ENCODE data around the gene KHSRP. TPM values are rescaled to one million over a fixed set of nuclear protein-coding genes. Genes with fewer than 3 reads are reported as not detected.

The KHSRP gene
- total and polyA plus RNA-seq, 2 of the 4 experiments (the other 2 are of a cell fraction), result 31.9 to 93.7 TPM

GRCh38 chr19:6440905-6441304, 16.3 kb upstream of the KHSRP start:
- DNase-seq (no peak), ATAC-seq (ENCODE audit: low read depth) (no peak)
- H4K5ac ChIP-seq (ENCODE audit: low read depth, low read length), result no peak overlapping the region
- dilution Hi-C loops (cut with HindIII; ENCODE audit: low sequenced_read_pairs, unreplicated experiment) (no loop called here), intact Hi-C loops (cut with micrococcal nuclease) (no loop called here), in situ Hi-C loops (cut with MboI; ENCODE audit: low sequenced_read_pairs) (no loop called here)
- no peak overlapping the region for H3K4ac ChIP-seq (ENCODE audit: low read depth, low read length)
- no peak overlapping the region for H3K23ac ChIP-seq (ENCODE audit: low read depth, low read length)
- CTCF ChIA-PET, result no interaction called here
- H3K18ac ChIP-seq (ENCODE audit: low read depth, low read length), result no peak overlapping the region
- H3K9me1 ChIP-seq (ENCODE audit: insufficient read depth, low read length), result no peaks in the 10 kb centered on the region
- BruUV-seq (replicated peaks), result no TSS peak
- no peak overlapping the region for H2AK9ac ChIP-seq (replicated peaks; ENCODE audit: low read depth, low read length, poor library complexity)
- no peaks in the 10 kb centered on the region for H3K4me1 ChIP-seq (ENCODE audit: control insufficient read depth, insufficient read depth, low read length)
- TF ChIP-seq POLR2A (IDR thresholded peaks at IDR 0.05; ENCODE audit: low read depth, low read length), result no peak
- TF ChIP-seq CTCF (conservative IDR thresholded peaks at IDR 0.05; ENCODE audit: low read depth, low read length), result no peak
- TF ChIP-seq RCOR1 (IDR thresholded peaks at IDR 0.05; ENCODE audit: insufficient replicate concordance, low read length), result no peak
- TF ChIP-seq FOS (IDR thresholded peaks at IDR 0.05; ENCODE audit: low read depth, low read length), result no peak
- no peak for TF ChIP-seq MAZ (IDR thresholded peaks at IDR 0.05; ENCODE audit: borderline replicate concordance, low read depth, low read length)
- TF ChIP-seq SMC3 (IDR thresholded peaks at IDR 0.05; ENCODE audit: low read depth, low read length), result no peak
- no peak for TF ChIP-seq BHLHE40 (IDR thresholded peaks at IDR 0.05; ENCODE audit: low read depth, low read length)
- no peak for TF ChIP-seq USF2 (IDR thresholded peaks at IDR 0.05; ENCODE audit: low read depth, low read length)
- no peak for TF ChIP-seq MXI1 (IDR thresholded peaks at IDR 0.05; ENCODE audit: borderline replicate concordance, low read depth, low read length)
- no peak for TF ChIP-seq RAD21 (IDR thresholded peaks at IDR 0.05; ENCODE audit: low read length)
- no peak for TF ChIP-seq CEBPB (IDR thresholded peaks at IDR 0.05; ENCODE audit: low read depth, low read length)
- no peak for TF ChIP-seq RFX5 (IDR thresholded peaks at IDR 0.05; ENCODE audit: low read depth, low read length)
- TF ChIP-seq MAFK (IDR thresholded peaks at IDR 0.05; ENCODE audit: low read depth, low read length), result no peak
- TF ChIP-seq NFE2L2 (IDR thresholded peaks at IDR 0.05; ENCODE audit: low read depth, low read length), result no peak
- no peak for TF ChIP-seq CHD1 (IDR thresholded peaks at IDR 0.05; ENCODE audit: low read depth, low read length)
- no peak for TF ChIP-seq ELK1 (IDR thresholded peaks at IDR 0.05; ENCODE audit: borderline replicate concordance, low read depth, low read length)
- 83% methylated on average over 1 of the region's 3 CpGs; no CpG with 5 or more reads in 1 of the 2 experiments for WGBS, 2 experiments (ENCODE audit: extremely low coverage in 2 of 2, insufficient read length in 1 of 2)
- H3K56ac ChIP-seq (ENCODE audit: extremely low read depth, insufficient read depth, low read length), result no peak overlapping the region
- no peak overlapping the region for H3K27ac ChIP-seq (ENCODE audit: insufficient read depth, low read length)
- no peak overlapping the region for H2BK5ac ChIP-seq (ENCODE audit: low read depth, low read length, poor library complexity, severe bottlenecking)
- no peaks in the 10 kb centered on the region for H3K79me1 ChIP-seq (ENCODE audit: low read depth in 1 of 2, low read length in 2 of 2)
- H3K4me3 ChIP-seq (ENCODE audit: insufficient read depth, low read depth, low read length), result no peak overlapping the region
- no peak overlapping the region for H4K8ac ChIP-seq (ENCODE audit: low read depth in 2 of 2, low read length in 2 of 2)
- no peak overlapping the region for H2BK20ac ChIP-seq (ENCODE audit: low read depth, low read length)
- H2AK5ac ChIP-seq (ENCODE audit: low read depth, low read length), result no peak overlapping the region
- H3K9me3 ChIP-seq (ENCODE audit: control insufficient read depth, insufficient read depth, low read length), result no peaks in the 10 kb centered on the region; the same call in 1 of the 2 replicates
- no peak overlapping the region for H4K91ac ChIP-seq (ENCODE audit: insufficient read depth, low read depth, low read length)
- H3K4me2 ChIP-seq (ENCODE audit: low read depth, low read length), result no peak overlapping the region
- no peak overlapping the region for H3K14ac ChIP-seq (replicated peaks; ENCODE audit: low read depth, low read length)
- H3K27me3 ChIP-seq (ENCODE audit: control insufficient read depth, insufficient read depth, low read length), result no peaks in the 10 kb centered on the region
- H2BK120ac ChIP-seq (ENCODE audit: low read depth, low read length), result no peak overlapping the region
- H2BK15ac ChIP-seq (ENCODE audit: low read depth, low read length), result no peak overlapping the region
- POLR2A ChIA-PET (ENCODE audit: unreplicated experiment), result no interaction called here
- H3K9ac ChIP-seq (ENCODE audit: low read depth, low read length), result no peak overlapping the region
- no peak overlapping the region for H2AFZ ChIP-seq (replicated peaks; ENCODE audit: low read length, poor library complexity)
- H3K36me3 ChIP-seq (ENCODE audit: control insufficient read depth, insufficient read depth, low read length), result no peaks in the 10 kb centered on the region
- no peaks in the 10 kb centered on the region for H4K20me1 ChIP-seq (ENCODE audit: insufficient read depth, low read length)

Data from IMR-90 (cell line).